ENCODE measurements around the gene PLCB1. TPM values are rescaled to one million over a fixed set of nuclear protein-coding genes. Genes with fewer than 3 reads are reported as not detected.

The PLCB1 gene
- polyA plus RNA-seq, 6 donors from 2014 or later: 0.27 to 0.79 (median 0.54) TPM; not detected in 2

DNA sequence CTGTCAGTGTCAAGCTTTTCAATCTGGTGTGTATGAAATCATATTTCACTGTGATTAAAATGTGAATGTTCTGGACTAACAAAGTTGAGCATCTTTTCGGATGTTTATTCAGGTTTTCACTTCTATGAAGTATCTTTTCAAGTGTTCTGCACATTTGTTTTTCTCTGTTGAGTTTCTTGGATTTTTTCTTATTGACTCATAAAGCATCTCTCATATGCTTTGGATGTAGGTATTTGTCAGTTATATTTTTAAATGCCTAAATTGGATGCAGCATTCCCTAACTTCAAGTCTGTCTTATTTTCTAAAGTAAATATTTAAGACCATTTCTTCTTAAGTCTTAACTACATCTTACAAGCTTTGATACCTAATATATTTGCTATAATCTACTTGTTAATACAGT is 398.0 kb downstream of the PLCB1 start:
- Mint-ChIP-seq H3K27ac (no peak overlapping the region), H3K36me3 (no peaks in the 10 kb centered on the region), H3K27me3 (no peaks in the 10 kb centered on the region), H3K9me3 (no peaks in the 10 kb centered on the region), H3K4me1 (peaks cover 0 to 7% (median 4%) of the 10 kb centered on the region in 3 donors), H3K4me3 (no peak overlapping the region)
- DNase-seq (no peak), ATAC-seq (ENCODE audit: low read depth in 2 of 2) (no peak)

DNA sequence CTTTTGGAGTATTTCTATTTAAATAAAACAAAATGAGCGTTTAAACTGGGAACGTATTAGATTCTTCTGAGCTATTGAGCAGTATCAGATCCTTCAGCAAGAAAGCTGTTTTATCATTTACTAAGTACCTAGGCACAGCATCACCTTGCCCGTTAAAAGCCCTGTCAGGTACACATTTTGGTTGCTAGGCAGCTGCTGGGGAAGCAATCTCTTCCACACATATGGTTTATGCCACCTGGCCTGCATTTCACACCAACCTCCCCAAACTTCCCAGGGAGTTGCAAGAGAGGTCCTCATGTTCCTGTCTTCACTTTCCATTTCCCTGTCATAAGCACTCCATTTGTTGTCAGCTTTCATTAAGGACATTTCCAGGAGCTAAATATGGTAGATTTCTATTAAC is 400.1 kb downstream of the PLCB1 start:
- DNase-seq (no peak), ATAC-seq (ENCODE audit: low read depth in 2 of 2) (no peak)
- Mint-ChIP-seq H3K4me3 (no peak overlapping the region), H3K27me3 (no peaks in the 10 kb centered on the region), H3K27ac (peak overlapping the region in 2 of 6 donors; percentile 3 to 12), H3K9me3 (no peaks in the 10 kb centered on the region), H3K36me3 (no peaks in the 10 kb centered on the region), H3K4me1 (peaks cover 6 to 18% (median 14%) of the 10 kb centered on the region in 3 donors)

DNA sequence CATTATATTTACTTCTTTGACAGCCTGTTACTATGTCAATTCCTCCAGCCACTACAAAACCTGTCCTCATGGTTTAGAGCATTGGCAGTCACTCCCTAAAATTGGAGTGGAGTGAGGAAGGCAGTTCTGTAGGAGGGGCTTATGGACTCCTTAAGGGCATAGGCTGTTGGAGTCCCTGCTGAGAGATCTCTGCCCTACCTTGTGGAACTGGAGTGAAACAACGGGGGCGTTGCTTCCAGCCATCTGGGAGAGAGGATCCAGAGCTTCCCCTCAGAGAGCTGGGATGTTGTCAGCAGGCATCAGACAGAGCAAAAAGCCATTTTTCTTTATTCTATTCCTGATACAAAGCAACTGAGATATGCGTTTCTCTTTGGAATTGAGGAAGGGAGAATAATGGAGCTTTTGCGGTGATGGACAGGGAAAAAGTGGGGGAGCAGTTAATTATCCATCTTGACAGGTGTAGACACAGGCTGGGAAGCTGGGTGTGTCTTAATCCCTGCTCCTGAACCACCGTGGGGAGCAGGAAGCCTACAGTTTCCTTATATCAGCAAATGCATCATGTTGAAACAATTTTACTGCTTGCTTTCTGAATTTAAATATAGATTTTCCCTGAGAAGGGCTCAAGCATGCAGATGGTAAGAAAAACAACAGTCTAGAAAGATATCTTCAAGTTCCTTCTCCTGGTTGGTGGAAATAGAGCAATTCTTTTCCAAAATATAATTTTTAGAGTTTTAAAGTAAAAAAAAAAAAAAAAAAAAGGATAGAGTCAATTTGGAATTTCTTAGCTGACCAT is 402.5 kb downstream of the PLCB1 start:
- Mint-ChIP-seq H3K27me3 (no peaks in the 10 kb centered on the region), H3K4me3 (no peak overlapping the region), H3K27ac (no peak overlapping the region), H3K9me3 (no peaks in the 10 kb centered on the region), H3K4me1 (peaks cover 12 to 21% (median 19%) of the 10 kb centered on the region in 3 donors), H3K36me3 (no peaks in the 10 kb centered on the region)
- ATAC-seq (ENCODE audit: low read depth in 2 of 2) (no peak), DNase-seq (no peak)

DNA sequence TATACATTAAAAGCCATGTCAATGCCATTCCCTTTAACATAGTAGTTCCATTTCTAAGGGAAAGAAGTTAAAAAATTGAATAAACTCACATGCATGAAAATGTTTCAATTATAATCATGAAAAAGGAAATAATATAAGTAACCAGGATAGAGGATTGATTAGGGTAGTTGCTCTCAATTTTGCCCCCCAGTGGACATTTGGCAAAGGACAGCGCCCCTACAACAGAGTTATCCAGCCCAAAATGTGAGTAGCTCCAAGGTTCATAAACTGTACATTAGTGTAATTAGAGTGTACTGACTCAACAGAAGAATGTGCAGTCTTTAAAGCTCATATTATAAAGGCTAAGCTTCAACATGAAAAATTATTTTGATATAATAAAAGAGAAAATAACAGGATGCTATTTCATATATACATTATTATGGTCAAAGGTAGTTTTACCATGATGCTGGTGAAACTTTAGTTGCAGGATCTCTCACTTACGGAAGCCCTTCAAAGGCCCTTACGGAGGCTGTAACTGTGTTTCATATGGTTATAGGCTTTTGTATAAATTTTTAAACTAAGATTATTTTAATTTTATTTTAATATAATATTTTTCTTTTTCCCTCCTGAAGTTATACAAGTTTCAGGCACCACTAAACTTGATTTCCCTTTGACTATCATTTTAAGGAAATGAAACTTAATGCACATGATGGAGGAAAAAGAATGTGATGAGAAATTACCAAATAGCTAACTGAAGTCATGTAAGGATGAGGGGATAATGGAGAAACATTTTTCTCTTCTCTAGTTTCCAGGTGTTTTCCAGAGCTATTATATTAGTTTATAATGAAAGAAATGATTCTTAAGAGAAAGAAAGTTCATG is 403.6 kb downstream of the PLCB1 start:
- no peak for DNase-seq
- no peaks in the 10 kb centered on the region for H3K27me3 Mint-ChIP-seq
- no peaks in the 10 kb centered on the region for H3K9me3 Mint-ChIP-seq
- H3K4me1 Mint-ChIP-seq: peaks cover 12 to 21% (median 19%) of the 10 kb centered on the region in 3 donors
- peak in 1 of 2 donors; percentile 36 for ATAC-seq (ENCODE audit: low read depth in 2 of 2)
- H3K4me3 Mint-ChIP-seq: peak overlapping the region in 1 of 8 donors; percentile 71
- H3K27ac Mint-ChIP-seq: peak overlapping the region in 1 of 6 donors; percentile 85
- H3K36me3 Mint-ChIP-seq: no peaks in the 10 kb centered on the region

DNA sequence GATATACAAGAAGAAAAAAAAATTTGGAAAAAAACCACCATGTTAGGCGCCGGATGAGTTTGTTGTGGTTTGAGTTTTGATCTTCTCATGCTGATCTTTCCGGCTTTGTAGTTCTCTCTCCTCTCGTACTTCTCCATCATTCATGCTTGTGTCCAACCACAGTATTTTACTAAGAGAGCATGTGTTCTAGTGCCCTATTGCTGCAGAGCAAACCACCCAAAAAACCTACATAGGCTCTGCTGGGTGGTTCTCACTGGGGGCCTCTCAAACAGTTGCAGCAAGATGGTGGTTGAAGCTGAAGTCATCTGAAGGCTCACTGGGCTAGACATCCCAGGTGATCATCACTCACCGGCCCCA is 404.2 kb downstream of the PLCB1 start:
- no peaks in the 10 kb centered on the region for H3K27me3 Mint-ChIP-seq

DNA sequence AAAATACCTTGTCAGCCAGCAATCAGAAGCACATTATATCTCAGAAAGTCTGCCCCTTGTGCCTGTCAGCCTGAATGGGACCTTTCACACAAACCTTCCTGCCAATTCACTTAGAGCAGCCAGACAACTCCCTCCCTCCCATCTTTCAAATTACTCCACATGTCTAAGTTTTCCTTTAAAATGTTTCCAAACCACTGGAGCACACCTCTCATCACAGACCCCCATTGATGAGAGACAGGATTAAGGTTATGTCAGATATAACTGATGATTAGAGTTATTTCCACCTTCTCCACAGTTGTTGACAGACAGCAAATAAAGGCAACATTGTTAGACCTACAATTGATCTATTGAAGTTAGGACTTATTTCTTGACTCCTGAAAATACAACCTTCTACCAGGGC is 408.4 kb downstream of the PLCB1 start:
- no peak for DNase-seq
- no peak overlapping the region for H3K4me3 Mint-ChIP-seq
- no peaks in the 10 kb centered on the region for H3K9me3 Mint-ChIP-seq
- ATAC-seq (ENCODE audit: low read depth in 2 of 2): no peak
- no peaks in the 10 kb centered on the region for H3K36me3 Mint-ChIP-seq
- peaks cover 12 to 21% (median 19%) of the 10 kb centered on the region in 3 donors for H3K4me1 Mint-ChIP-seq
- H3K27ac Mint-ChIP-seq: no peak overlapping the region
- no peaks in the 10 kb centered on the region for H3K27me3 Mint-ChIP-seq

More for the DNA sequence above, 404.2 kb downstream of the PLCB1 start:
- ATAC-seq (ENCODE audit: low read depth in 2 of 2): peak in 1 of 2 donors; percentile 52
- peak overlapping the region in 2 of 8 donors; percentile 46 to 71 for H3K4me3 Mint-ChIP-seq
- H3K36me3 Mint-ChIP-seq: no peaks in the 10 kb centered on the region
- H3K27ac Mint-ChIP-seq: peak overlapping the region in 3 of 6 donors; percentile 27 to 85 (median 58)
- no peaks in the 10 kb centered on the region for H3K9me3 Mint-ChIP-seq
- peaks cover 12 to 21% (median 19%) of the 10 kb centered on the region in 3 donors for H3K4me1 Mint-ChIP-seq
- DNase-seq: no peak

DNA sequence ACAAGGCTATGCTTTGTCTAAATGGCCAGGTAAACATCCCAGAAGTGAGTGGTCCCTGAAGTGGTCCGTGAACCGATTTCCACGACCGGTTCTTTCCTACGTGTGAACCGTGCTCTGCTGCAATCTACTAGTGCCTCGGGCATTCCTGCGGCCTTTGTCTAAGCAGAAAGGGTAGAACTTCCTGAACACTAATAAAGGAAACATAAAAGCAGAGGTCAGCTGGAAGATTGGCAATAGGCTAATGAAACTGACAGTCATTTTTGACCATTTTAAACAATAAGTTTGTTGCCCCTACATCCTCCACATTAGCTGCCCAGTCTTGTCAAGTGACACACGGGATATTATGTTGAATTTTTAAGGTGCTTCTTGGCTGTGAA is 410.0 kb downstream of the PLCB1 start:
- Mint-ChIP-seq H3K27ac (no peak overlapping the region), H3K4me3 (no peak overlapping the region), H3K27me3 (no peaks in the 10 kb centered on the region), H3K9me3 (no peaks in the 10 kb centered on the region), H3K4me1 (peaks cover 3 to 14% (median 11%) of the 10 kb centered on the region in 3 donors), H3K36me3 (no peaks in the 10 kb centered on the region)
- ATAC-seq (ENCODE audit: low read depth in 2 of 2) (no peak), DNase-seq (no peak)

DNA sequence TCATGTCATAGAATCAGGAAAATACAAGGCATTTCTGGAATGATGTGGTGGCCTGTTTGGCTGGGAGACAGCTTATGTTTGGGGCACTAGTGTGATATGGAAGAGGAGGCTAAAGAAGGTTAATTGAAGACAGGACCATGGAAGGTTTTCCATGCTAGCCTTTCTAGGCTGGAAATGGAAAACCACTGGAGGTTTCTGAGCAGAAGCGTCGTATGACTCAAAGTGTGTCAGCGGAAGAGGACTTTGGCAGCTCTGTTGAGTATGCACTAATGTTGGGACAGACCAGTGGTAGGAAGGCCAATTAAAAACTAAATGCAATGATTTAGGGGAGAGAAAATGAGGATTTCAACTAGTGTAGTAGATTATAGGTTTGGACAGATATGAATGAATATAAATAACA is 413.1 kb downstream of the PLCB1 start:
- Mint-ChIP-seq H3K36me3 (no peaks in the 10 kb centered on the region), H3K4me3 (peak overlapping the region in 1 of 8 donors; percentile 36), H3K27ac (no peak overlapping the region), H3K9me3 (no peaks in the 10 kb centered on the region), H3K27me3 (no peaks in the 10 kb centered on the region), H3K4me1 (peaks cover 0 to 4% (median 0%) of the 10 kb centered on the region in 3 donors)
- DNase-seq (no peak), ATAC-seq (ENCODE audit: low read depth in 2 of 2) (no peak)

DNA sequence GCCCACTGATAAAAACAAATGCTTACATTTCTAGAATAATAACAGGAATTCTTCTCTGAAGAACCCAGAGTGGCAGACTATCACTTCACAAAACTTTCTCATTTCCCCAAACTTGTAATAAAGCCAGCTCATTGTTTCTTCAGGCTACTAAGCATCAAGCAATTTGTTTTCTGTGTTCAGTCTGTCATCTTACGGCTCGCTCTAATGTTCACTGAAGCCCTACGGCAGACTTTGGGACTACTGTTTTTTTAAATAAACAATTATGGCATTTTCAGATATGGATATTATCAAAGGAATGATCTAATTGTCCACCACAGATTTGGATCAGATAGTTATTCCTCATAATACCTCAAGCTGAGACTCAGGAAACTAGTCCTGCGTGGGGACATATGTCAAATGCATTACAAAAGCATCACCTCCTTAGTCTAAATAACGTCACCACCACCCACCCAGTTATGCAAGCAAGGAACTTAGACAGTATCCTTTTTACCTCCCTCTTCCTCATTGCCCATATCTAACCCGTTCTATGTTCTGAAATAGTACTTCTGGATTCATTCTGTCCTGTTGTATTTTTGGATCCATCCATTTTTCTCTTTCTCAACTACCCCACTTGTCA is 415.1 kb downstream of the PLCB1 start:
- Mint-ChIP-seq H3K9me3 (no peaks in the 10 kb centered on the region), H3K4me3 (no peak overlapping the region), H3K27me3 (no peaks in the 10 kb centered on the region), H3K36me3 (no peaks in the 10 kb centered on the region), H3K27ac (peak overlapping the region in 1 of 6 donors; percentile 5), H3K4me1 (peaks cover 0 to 4% (median 0%) of the 10 kb centered on the region in 3 donors)
- DNase-seq (no peak), ATAC-seq (ENCODE audit: low read depth in 2 of 2) (no peak)

DNA sequence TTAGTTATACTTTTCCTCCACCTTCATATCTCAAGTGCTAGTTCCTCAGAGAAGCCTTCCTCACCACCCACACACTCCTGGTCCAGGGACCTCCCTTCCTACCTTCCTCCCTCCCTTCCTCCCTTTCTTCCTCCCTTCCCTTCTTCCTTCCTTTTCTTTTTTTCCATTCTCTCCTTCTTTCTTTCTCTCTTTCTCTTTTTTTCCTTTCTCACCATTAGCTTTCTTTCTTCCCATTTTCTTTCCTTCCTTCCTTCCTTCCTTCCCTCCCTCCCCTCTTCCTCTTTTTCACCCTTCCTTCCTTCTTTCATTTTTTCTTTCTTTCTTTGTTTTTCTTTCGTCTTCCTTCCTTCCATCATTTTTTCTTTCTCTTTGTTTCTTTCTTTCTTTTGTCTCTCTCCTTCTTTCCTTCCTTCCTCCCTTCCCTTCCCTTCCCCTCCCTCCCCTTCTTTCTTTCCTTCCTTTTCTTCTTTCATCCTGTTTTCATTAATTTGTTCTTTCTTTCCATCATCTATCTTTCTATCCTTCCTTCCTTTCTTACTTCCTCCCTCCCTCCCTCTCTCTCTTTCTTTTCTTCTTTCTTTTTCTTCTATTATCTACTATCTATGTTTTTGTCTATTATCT is 416.0 kb downstream of the PLCB1 start:
- Mint-ChIP-seq H3K27me3 (no peaks in the 10 kb centered on the region), H3K4me1 (peaks cover 0 to 4% (median 0%) of the 10 kb centered on the region in 3 donors), H3K27ac (peak overlapping the region in 1 of 6 donors; percentile 41), H3K9me3 (no peaks in the 10 kb centered on the region), H3K4me3 (no peak overlapping the region), H3K36me3 (no peaks in the 10 kb centered on the region)
- DNase-seq (no peak), ATAC-seq (ENCODE audit: low read depth in 2 of 2) (no peak)

DNA sequence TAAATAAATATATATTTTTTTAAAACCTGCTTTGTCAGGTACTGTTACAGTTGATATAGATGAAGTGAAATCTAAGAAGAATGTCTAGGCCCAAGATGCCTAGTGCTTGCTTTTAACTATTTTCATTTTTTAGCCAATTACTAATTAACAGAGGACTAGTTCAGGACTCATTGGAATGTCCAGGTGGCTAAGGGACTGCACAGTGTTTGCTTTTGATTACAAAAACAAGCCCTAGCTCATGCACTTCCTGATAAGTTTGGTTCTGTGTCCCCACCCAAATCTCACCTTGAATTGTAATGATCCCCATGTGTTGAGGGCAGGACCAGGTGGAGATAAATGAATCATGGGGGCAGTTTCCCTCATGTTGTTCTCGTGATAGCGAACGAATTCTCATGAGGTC is 417.1 kb downstream of the PLCB1 start:
- Mint-ChIP-seq H3K4me3 (no peak overlapping the region), H3K9me3 (no peaks in the 10 kb centered on the region), H3K27me3 (no peaks in the 10 kb centered on the region), H3K4me1 (peaks cover 0 to 4% (median 0%) of the 10 kb centered on the region in 3 donors), H3K27ac (no peak overlapping the region), H3K36me3 (no peaks in the 10 kb centered on the region)
- no peak for DNase-seq
- ATAC-seq (ENCODE audit: low read depth in 2 of 2): no peak

DNA sequence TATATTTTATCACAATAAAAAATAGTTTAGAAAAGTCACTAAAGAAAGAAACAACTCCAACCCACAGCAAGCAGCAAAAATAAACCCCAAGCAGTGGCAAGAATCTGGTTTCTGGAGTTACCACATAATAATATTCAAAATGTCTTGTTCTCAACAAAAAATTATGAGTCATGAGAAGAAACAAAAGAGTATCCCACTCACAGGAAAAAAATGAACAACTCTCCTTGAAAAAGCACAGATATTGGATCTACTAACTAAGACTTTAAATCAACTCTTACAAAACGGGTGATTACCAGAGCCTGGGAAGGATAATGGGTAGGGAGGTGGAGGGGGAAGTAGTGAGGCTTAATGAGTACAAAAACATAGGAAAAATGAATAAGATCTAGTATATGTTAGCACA is 425.6 kb downstream of the PLCB1 start:
- Mint-ChIP-seq H3K27me3 (peaks cover 0 to 5% (median 0%) of the 10 kb centered on the region in 3 donors), H3K4me1 (no peaks in the 10 kb centered on the region), H3K9me3 (peaks cover 12 to 45% (median 26%) of the 10 kb centered on the region in 7 donors), H3K36me3 (peaks cover 4 to 16% of the 10 kb centered on the region in 2 donors), H3K27ac (no peak overlapping the region), H3K4me3 (no peak overlapping the region)
- DNase-seq (no peak), ATAC-seq (ENCODE audit: low read depth in 2 of 2) (no peak)

DNA sequence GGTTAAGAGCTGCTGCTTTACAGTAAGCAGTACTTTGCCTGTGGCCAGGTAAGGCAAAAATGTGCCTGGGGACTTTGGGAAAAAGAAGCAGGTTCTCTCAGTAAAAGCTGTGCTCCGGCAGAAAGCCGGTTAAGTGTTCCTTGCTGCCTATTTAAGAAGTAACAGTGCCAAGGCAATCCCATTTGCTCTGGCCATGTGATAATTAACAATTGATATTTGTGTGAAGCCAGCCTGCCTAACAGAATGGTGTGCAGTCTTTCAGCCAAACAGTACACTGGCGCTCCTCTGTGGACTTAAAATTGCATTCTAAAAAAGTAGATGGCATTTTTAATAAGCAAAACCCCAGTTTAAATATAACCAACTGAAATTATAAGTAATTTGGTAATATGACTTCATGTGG is 430.3 kb downstream of the PLCB1 start:
- no peak overlapping the region for H3K4me3 Mint-ChIP-seq
- DNase-seq: no peak

More for the DNA sequence above, 430.3 kb downstream of the PLCB1 start:
- Mint-ChIP-seq H3K27ac (no peak overlapping the region), H3K9me3 (peaks cover 6 to 32% (median 22%) of the 10 kb centered on the region in 7 donors), H3K4me1 (no peaks in the 10 kb centered on the region), H3K36me3 (peaks cover under 1 to 11% of the 10 kb centered on the region in 2 donors), H3K27me3 (no peaks in the 10 kb centered on the region)
- no peak for ATAC-seq (ENCODE audit: low read depth in 2 of 2)
